ENCODE results near the gene KRT2. TPM values are rescaled to one million over a fixed set of nuclear protein-coding genes. Genes with fewer than 3 reads are reported as not detected.

Gene KRT2
- total RNA-seq, 2 experiments from 2014 or later = not detected

- no peaks in the 10 kb centered on the region for H3K36me3 Mint-ChIP-seq
- H3K27me3 Mint-ChIP-seq = no peaks in the 10 kb centered on the region
- H3K9me3 Mint-ChIP-seq = no peaks in the 10 kb centered on the region
- no peak overlapping the region for H3K27ac Mint-ChIP-seq
- no peak overlapping the region for H3K4me3 Mint-ChIP-seq
- no peak for DNase-seq
- peaks cover 11% of the 10 kb centered on the region for H3K4me1 Mint-ChIP-seq
Observed at GRCh38 chr12:52689239-52689638, 37.2 kb upstream of the KRT2 start.

GRCh38 chr12:52688481-52688880 is 36.5 kb upstream of the KRT2 start:
- Mint-ChIP-seq H3K27me3 (no peaks in the 10 kb centered on the region), H3K4me3 (no peak overlapping the region), H3K27ac (no peak overlapping the region), H3K36me3 (no peaks in the 10 kb centered on the region), H3K9me3 (no peaks in the 10 kb centered on the region), H3K4me1 (peaks cover 11% of the 10 kb centered on the region)
- DNase-seq = no peak

- Mint-ChIP-seq H3K27ac (no peak overlapping the region), H3K27me3 (no peaks in the 10 kb centered on the region), H3K4me3 (no peak overlapping the region), H3K9me3 (no peaks in the 10 kb centered on the region), H3K4me1 (peaks cover 11% of the 10 kb centered on the region), H3K36me3 (no peaks in the 10 kb centered on the region)
- no peak for DNase-seq
Observed at GRCh38 chr12:52687497-52688385, 35.7 kb upstream of the KRT2 start.

- Mint-ChIP-seq H3K27ac (no peak overlapping the region), H3K4me3 (no peak overlapping the region), H3K9me3 (no peaks in the 10 kb centered on the region), H3K27me3 (no peaks in the 10 kb centered on the region), H3K4me1 (peaks cover 17% of the 10 kb centered on the region), H3K36me3 (no peaks in the 10 kb centered on the region)
- no peak for DNase-seq
Observed at GRCh38 chr12:52686756-52687487, 34.9 kb upstream of the KRT2 start.

- peaks cover 19% of the 10 kb centered on the region for H3K4me1 Mint-ChIP-seq
- H3K27ac Mint-ChIP-seq = no peak overlapping the region
- H3K36me3 Mint-ChIP-seq = no peaks in the 10 kb centered on the region
- DNase-seq = no peak
- no peaks in the 10 kb centered on the region for H3K9me3 Mint-ChIP-seq
- H3K27me3 Mint-ChIP-seq = no peaks in the 10 kb centered on the region
- no peak overlapping the region for H3K4me3 Mint-ChIP-seq
Observed at GRCh38 chr12:52686063-52686462, 34.1 kb upstream of the KRT2 start.

- no peak for DNase-seq
- H3K27me3 Mint-ChIP-seq = no peaks in the 10 kb centered on the region
- H3K27ac Mint-ChIP-seq = no peak overlapping the region
- no peaks in the 10 kb centered on the region for H3K9me3 Mint-ChIP-seq
- no peak overlapping the region for H3K4me3 Mint-ChIP-seq
- no peaks in the 10 kb centered on the region for H3K36me3 Mint-ChIP-seq
- peaks cover 20% of the 10 kb centered on the region for H3K4me1 Mint-ChIP-seq
Observed at GRCh38 chr12:52685406-52685890, 33.4 kb upstream of the KRT2 start.

GRCh38 chr12:52684431-52684830 is 32.4 kb upstream of the KRT2 start:
- no peak for DNase-seq
- Mint-ChIP-seq H3K4me3 (no peak overlapping the region), H3K36me3 (no peaks in the 10 kb centered on the region), H3K4me1 (peaks cover 25% of the 10 kb centered on the region), H3K27me3 (peaks cover 3% of the 10 kb centered on the region), H3K9me3 (no peaks in the 10 kb centered on the region), H3K27ac (no peak overlapping the region)

- Mint-ChIP-seq H3K27me3 (peaks cover 3% of the 10 kb centered on the region), H3K27ac (no peak overlapping the region)
Observed at GRCh38 chr12:52683575-52684300, 31.7 kb upstream of the KRT2 start.

GRCh38 chr12:52682938-52683574 is 31.0 kb upstream of the KRT2 start:
- Mint-ChIP-seq H3K27me3 (peaks cover 3% of the 10 kb centered on the region), H3K36me3 (no peaks in the 10 kb centered on the region), H3K27ac (no peak overlapping the region), H3K4me1 (peaks cover 27% of the 10 kb centered on the region), H3K9me3 (no peaks in the 10 kb centered on the region), H3K4me3 (no peak overlapping the region)
- DNase-seq = no peak

More at GRCh38 chr12:52683575-52684300, 31.7 kb upstream of the KRT2 start:
- no peaks in the 10 kb centered on the region for H3K9me3 Mint-ChIP-seq
- peaks cover 27% of the 10 kb centered on the region for H3K4me1 Mint-ChIP-seq
- DNase-seq = no peak
- H3K4me3 Mint-ChIP-seq = no peak overlapping the region
- no peaks in the 10 kb centered on the region for H3K36me3 Mint-ChIP-seq

- Mint-ChIP-seq H3K4me3 (no peak overlapping the region), H3K9me3 (no peaks in the 10 kb centered on the region), H3K4me1 (peaks cover 27% of the 10 kb centered on the region), H3K27ac (no peak overlapping the region), H3K27me3 (peaks cover 3% of the 10 kb centered on the region), H3K36me3 (no peaks in the 10 kb centered on the region)
- no peak for DNase-seq
Observed at GRCh38 chr12:52682381-52682660, 30.3 kb upstream of the KRT2 start.

- DNase-seq = peak; percentile 23
- H3K27ac Mint-ChIP-seq = no peak overlapping the region
- peaks cover 3% of the 10 kb centered on the region for H3K27me3 Mint-ChIP-seq
- no peak overlapping the region for H3K4me3 Mint-ChIP-seq
- no peaks in the 10 kb centered on the region for H3K9me3 Mint-ChIP-seq
- no peaks in the 10 kb centered on the region for H3K36me3 Mint-ChIP-seq
- peaks cover 27% of the 10 kb centered on the region for H3K4me1 Mint-ChIP-seq
Observed at GRCh38 chr12:52681526-52682380, 29.7 kb upstream of the KRT2 start.

- Mint-ChIP-seq H3K27me3 (peaks cover 3% of the 10 kb centered on the region), H3K4me1 (peaks cover 27% of the 10 kb centered on the region), H3K4me3 (no peak within 1 kb of the TSS), H3K27ac (peak within 1 kb of the TSS; percentile 4), H3K36me3 (no peaks in the 10 kb centered on the region), H3K9me3 (no peaks in the 10 kb centered on the region)
- no peak for DNase-seq
Observed at GRCh38 chr12:52680363-52680762, 28.4 kb upstream of the KRT2 start, which contains the start of gene KRT1. TSS of gene KRT1 (minus strand) at chr12:52680407. CDS start at chr12:52680348, 59 bp downstream.

GRCh38 chr12:52679875-52680274 is 27.9 kb upstream of the KRT2 start:
- Mint-ChIP-seq H3K9me3 (no peaks in the 10 kb centered on the region), H3K4me3 (no peak overlapping the region), H3K27me3 (peaks cover 3% of the 10 kb centered on the region), H3K4me1 (peaks cover 27% of the 10 kb centered on the region), H3K27ac (no peak overlapping the region), H3K36me3 (no peaks in the 10 kb centered on the region)
- DNase-seq = no peak

GRCh38 chr12:52677671-52678070 is 25.7 kb upstream of the KRT2 start:
- DNase-seq = no peak
- H3K9me3 Mint-ChIP-seq = no peaks in the 10 kb centered on the region
- no peaks in the 10 kb centered on the region for H3K36me3 Mint-ChIP-seq
- no peak overlapping the region for H3K27ac Mint-ChIP-seq
- H3K4me1 Mint-ChIP-seq = peaks cover 27% of the 10 kb centered on the region
- H3K4me3 Mint-ChIP-seq = no peak overlapping the region
- peaks cover 3% of the 10 kb centered on the region for H3K27me3 Mint-ChIP-seq

Data from activated naive CD8-positive, alpha-beta T cell treated with anti-CD3 and anti-CD28 coated beads for 36 hours (primary cell).